Glomerular visceral epithelial cell (primary cell): Measurements from ENCODE around the gene AQP12A.

Experiments used
- DNase-seq: peaks from one replicate; pipeline ENCODE4 v3.0.0-alpha.2; 2016; ENCODE audit errors: extremely low spot score

Gene AQP12A

DNA sequence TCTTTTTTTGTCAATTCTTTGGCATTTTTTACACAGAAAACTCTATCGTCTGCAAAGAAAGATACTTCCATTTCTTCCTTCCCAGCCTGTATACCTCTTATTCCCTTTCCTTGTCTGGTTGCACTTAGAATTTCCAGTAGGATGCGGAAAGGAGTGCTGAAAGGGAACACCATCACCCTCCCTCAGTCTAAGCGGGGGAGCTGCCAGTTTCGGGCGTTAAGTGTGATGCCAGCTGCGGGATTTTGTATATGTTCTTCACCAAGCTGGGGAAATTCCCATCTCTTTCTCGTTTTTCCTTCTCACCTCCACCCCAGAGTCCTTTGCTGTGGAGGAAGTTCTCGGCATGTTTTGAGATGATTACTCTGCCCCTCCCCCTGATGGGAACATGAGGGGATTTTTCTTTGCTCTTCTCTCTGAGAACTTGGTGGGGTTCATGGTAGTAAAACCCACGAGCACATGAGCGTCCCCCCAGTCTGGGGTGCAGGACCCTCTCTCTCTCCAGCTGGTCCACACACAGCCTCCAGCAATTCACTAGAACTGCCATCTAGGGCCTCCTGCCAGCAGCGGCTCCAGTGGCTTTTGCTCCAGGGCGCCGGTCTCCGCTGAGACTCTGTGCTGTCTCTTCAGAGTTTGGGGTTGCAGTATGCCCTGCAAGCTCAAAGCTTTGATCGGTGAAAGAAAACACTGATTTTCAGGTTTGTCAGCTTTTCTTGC is 15.5 kb downstream of the AQP12A start:
- DNase-seq, result no peak

DNA sequence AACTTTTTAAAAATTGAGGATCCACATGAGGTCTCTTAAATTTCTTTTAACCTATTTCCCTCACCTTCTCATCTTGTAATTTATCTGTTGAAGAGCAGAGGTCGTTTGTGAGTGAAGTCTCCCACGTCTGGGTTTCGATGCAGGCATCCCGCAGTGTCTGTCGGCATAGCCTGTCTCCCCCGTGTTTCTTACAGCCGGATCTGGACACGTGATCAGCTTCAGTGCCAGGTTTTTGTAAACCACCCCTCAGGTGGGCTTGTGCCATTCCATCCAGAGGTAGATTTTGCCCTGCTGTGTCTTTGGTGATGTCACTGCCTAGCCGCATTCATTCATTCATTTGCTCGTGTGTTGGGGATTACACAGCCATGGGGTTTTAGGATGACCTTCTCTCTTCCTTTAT is 16.2 kb downstream of the AQP12A start:
- DNase-seq, result no peak

DNA sequence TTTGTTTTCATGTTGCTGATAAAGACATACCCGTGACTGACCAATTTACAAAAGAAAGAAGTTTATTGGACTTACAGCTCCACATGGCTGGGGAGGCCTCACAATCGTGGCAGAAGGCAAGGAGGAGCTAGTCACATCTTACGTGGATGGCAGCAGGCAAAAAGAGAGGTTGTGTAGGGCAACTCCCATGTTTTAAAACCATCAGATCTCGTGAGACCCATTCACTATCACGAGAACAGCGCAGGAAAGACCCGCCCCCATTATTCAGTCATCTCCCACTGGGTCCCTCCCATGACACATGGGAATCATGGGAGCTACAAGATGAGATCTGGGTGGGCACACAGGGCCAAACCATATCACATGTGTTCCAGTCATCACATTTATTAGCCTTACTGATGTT is 16.8 kb downstream of the AQP12A start:
- DNase-seq, result no peak

DNA sequence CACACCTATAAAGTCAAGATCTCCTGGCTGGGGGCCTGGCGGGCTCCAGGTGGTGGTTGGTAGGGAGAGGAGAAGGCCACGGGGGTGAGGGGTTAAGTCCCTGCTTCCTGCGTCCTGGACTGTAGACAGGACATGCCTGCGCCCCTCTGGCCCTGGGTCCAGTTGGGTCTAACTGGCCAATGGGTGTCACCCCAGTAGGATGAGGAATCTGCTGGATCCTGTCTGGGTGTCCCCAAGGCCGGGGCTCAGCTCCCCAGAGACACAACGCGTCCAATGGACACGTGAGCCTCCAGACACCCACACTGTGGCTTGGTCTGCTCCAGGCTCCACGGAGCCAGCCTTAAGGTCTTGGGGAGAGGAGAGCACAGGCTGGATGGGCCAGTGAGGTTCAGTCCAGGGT is 19.6 kb downstream of the AQP12A start:
- DNase-seq, result no peak

DNA sequence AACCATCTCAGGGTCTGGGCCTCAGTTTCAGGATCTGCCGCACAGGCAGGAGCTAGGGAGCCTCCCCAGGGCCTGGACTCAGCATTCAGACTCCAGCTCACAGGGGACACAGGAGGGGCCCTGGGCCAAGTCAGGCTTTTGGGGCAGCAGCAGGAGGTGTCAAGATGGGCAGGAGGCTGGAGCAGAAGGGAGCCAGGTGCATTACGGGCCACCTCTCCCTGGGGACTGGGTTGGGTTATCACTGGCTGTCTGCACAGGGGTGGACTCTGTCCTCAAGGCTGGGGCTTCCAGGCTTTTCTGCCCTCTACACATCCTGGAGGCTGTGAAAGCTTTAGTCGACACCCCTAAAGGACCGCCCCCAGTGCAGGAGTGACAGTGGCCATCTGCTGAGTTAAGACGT is 20.0 kb downstream of the AQP12A start:
- DNase-seq, result no peak

DNA sequence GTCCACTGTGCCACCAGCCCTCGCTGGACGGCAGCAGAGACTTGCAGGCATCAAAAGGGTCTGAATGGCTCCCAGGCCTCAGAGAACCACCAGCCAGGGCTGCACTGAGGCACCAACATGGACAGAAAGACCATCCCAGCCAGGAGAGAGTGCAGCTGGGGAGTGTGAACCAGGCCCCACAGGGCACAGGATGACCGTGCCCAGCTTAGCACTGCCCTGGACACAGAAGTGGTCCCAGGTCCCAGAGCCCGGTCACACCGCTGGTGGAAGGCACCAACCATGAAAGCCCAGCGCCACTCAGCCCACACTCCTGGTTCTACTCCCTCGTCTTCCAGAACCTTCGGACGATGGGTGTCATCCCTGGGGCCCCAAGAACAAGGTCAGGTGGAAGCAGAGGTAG is 20.5 kb downstream of the AQP12A start:
- no peak for DNase-seq

DNA sequence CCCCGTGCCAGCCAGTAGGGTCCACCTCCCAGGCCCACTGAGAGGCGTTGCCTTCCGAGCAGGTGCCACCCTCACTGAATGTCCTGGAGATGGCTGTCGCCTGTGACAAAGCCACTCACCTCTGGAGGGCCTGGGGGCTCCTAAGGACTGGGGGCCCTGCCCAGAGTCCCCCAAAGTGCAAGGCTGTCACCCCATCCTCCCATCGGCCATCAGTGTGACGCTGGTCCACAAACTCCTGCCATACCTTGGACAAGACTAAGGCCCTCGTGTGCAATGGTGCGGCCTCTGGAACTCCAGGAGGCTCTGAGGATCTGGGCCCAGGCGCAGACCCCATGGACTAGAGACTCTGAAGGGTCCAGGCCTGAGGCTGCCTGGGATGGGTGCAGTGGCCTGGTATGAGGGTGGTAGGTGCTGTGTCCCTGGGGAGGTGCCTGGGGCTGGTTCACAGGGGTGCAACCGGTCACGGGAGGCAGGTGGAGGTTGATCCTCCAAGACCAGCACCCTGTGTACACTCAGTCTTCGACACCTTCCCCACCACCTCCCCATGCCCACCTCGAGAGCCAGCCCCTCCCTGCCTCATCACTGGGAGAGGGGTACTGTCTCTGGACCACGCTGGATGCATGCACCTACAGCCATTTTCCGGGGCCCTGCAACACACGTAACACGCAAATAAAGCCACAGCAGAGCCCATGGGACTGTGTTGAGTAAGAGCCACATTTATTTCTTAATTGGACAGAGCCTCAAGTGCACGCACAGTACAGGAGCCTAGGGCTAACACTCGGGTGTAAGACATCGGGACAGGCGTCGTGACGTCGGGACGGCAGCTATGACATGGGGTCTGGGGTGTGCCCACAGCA is 21.6 kb downstream of the AQP12A start:
- DNase-seq, result no peak

DNA sequence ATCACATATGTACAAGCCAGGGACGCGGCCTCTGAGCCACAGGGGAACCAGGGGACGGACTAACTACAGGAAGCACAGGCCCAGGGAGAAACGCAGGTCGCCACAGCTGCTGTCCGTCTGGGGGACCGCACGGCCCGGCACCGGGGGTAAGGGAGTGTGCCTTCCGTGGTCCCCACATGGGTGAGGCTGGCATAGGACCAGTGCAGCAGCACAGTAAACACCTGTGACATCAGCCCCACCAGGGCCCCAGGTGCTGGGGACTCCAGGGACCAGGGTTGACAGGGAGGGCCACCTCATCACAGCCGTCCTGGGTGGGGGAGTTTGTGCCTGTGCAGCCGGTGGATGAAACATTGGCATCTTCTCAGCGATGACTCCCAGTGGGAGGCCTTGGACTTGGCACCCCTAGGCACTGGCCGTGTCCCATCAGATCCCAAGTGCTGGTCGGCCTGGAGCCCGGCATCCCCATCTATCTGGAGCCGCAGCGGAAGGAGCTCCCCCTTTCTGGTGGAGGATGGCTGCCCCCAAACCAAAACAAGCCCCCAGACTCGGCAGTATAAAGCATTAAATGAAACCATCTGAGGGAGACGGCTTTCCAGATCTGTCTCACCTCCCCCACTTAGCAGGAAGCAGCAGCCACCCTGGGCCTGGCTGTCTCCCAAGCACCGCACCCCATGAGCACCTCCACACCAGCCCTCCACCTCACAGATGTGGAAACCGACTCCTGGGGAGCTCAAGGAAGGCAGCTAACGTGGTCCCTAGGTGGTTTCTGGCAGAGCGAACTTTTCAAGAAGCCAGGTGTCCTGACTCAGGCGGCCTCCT is 22.5 kb downstream of the AQP12A start:
- DNase-seq, result no peak

DNA sequence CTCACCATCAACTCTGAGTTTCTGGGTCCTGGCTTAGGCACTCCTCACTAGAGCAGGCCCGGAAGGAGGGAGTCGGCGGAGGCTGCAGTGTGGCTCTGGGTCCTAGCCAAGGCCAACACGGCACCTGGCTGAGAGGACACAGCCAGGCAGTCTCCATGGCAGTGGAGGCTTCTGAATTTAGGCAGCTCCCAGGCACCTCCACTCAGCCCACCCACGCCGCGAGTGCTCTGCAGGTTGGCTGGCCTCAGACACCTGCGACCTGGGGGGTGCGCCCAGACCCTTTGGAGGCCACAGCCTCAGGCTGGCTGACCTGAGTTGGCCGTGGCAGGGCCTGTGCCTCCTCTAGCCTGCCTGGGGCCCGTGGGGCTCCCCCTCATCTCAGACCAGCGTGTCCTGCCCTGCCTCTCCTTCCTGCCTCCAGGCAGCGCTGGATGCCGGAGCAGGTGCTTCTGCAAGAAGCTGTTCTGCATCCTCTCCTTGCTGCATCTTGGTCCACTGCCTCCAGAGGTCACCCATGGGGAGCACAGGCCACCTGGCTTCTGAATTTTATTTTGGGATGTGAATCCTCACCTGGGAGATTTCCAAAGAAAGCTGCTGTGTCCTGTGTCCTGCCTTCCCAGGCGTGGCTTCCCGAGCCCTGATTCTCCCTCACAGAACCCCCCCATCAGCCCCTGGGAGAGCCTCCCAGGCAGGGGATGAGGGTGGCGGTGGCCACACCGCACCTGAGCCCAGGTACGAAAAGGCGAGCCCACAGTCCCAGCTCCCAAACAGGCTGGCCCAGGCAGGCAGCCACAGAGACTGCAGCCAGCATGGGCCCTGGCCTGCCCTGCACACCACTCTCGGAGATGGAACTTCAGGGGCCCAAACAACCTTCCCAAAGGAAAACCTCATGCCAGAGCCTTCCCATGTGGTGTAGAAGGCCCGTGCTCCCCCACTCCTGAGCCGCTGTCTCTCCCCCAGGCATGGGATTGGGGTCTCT is 23.4 kb downstream of the AQP12A start:
- DNase-seq, result no peak

DNA sequence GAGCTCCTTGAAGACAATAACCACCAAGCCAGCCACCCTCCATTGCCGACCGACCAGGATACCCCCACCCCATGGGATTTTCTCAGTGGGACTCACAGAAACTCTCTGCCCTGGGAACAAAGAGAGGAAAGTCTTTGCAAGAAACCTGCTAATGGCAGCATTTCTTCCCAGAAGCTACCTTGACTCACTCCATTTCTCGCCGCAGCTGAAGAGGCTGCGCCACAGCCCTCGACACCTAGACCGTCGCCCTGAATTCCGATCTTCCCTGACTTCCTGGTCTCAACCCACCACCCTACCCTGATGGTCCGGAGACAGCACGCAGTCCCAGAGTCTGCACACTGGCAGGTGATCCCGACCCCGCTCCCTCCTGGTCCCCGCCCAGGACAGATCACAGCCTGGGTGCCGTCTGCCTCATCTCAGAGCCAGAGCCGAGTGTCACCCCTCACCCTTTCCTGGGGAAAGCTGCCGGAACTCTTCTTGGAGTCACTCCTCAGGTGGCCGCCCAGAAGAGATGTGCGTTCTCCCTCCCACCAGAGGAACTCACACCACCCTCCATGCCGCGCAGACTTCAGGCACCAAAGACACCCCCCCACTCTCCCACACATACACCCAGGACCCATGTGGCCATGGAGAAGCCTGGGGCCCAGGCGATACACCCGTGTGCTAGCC is 24.6 kb downstream of the AQP12A start:
- DNase-seq, result no peak

DNA sequence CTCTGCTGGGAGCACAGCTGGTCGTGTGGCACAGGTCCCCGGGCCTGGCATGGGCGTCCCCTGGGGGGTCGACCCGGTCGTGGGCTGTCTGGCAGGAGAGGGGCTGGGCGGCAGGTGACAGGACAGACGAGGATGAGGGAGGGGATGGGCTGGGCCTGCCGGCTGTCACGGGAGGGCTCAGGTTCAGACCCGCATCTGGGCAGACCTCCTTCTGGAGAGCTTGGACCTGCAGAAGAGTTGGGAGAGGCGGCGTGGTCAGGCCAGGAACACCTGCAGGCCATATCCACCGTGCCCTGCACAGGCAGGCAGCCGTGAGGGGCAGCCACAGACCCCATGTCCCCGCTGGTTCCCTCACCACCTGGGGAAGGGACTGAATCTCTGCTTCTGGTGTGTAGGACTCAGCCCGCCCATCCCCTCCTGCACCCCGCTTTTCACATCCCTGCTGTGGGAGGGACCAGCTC is 25.5 kb downstream of the AQP12A start:
- DNase-seq, result no peak

DNA sequence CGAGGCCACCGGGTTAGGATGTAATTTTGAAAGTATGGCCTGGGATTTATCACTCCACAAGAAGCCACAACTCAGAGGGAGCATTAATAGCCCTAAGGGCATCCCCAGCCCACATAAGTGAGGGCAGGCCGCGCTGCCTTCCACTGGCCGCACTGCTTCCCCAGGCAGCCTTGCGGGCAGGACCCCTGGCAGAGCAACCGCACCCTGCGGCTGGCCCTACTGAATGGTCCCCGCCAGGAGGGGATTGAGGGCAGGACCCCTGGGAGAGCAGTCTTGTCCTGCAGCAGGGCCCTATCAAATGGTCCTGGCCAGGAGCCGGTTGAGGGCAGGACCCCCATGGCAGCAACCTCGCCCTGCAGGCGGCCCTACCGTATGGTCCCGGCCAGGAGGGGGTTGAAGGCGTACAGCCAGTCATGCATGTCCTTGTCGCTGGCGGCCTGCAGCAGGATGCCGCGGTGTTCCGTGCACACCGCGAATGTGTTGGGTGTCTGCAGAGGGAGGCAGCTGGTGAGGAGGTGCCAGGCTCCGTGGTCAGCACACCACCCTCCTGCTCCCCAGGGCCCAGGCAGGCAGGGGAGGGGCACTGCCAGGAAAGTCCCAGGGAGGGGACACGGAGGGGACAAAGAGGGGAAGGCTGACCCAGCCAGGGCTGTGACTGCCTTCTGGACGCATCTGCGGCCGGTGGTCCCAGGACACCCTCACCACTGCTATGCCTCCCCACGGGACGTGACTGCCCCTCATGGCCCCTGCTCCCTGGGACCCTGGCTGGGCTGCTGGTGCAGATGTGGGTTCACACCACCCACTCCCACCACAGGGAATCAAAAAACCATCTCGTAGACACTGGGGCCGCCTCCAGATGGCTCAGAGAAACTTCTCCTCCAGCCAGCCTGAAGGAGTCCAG is 26.3 kb downstream of the AQP12A start:
- DNase-seq, result no peak

DNA sequence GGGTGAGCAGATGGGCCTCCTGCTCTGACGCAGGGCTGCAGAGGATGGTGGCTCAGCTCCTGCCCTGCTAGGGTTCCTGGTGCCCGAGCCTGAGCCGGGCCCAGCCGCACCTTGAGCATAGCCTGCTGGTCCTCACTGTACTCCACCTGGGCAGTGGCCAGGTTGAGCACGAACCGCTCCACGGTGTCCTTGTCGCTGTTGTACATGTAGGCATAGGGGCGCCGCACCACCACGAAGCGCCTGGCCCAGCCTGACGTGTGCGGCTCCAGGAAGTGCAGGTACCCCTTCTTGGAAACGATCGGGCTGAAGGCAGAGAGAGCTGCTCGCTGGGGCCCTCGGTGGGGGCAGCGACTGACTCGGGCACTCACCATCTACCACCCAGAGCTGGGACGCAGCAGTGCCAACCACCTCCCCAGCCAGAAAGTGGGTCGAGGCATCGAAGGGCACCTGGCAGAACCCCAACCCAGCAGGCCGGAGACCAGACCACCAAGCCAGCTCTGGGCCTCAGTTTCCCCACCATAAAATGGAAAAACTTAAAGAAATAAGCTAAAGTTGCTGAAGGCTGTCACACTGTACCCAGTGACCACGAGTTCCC is 27.3 kb downstream of the AQP12A start:
- DNase-seq, result no peak

DNA sequence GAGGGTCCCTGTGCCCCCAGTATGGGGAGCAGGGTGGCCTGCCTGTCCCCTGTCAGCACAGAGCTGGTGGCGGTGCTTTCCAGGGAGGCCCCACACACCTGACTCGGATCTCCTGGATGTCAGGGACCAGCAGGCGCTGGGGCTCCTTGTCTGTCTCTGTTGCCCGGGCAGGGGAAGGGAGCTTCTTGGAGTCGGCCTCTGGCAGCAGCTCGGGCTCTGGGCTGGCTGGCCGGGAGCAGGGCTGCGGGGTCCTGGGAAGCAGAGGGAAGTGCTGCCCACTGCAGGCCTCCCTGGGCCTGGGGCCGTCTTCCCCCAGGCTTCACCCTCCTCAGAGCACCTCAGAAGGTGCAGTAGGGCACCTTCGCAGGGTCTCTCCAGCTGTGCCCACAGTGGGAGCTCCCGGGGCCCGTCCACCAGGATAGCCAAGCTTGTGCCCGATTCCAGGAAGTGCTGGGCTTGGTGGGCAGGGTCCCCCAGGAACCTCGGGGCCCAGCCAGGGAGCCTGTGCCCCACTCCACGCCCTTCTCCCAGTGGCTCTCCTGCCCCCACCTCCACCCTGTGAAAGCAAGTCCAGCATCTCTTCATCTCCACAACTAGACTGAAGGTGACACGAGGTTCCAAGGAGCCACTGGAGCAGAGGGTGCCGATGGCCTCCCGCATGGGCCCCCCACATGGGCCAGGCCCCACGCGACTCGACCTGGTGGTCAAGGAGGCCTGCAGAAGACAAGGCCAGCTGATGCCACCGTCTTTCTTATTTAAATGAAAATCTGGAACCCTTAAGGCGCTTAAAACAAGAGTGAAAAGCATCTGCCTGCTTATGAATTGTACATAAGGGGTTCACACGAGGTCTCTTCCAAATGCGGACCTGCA is 28.2 kb downstream of the AQP12A start:
- no peak for DNase-seq

DNA sequence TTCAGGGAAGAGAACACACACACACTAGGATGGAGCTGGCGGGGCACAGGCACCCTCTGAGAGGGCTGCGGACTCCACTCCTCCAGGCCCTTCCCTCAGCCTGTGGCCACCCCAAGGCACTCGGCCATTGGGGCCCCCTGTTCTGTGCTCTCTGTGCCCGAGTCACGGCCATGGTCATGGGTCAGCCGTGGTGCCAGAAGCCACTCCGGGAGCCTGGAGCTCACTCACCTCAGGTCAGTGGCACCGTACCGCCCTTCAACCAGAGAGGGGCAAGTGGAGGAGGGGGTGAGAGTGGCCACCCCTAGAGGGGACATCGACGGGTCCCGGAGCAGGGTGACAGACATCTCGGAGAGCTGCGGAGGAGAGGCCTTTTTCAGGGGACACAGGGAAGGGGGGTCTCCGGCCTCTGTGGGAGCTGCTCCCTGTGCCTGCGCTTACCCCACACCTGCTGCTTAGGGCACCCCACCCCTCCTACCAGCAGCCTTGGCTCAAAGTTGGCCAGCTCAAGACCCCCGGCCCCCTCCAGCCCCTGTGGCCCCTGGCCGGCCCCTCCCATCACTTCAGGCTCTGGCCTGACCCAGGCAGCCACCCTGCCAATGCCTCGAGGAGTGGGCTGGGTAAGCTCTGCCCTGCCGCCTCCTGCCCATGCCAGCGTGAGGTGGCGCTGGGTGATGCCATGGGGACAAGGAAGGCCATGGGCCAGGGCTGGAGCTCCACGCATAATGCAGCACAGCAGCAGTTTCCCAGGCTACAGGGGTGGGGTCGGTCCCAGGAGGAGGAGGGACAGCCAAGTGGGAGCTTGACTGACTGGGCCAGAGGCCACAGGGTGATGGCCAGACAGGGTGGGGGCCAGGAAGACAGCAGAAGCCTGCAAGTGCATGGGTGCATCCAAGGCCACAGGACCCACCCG is 29.3 kb downstream of the AQP12A start:
- no peak for DNase-seq

DNA sequence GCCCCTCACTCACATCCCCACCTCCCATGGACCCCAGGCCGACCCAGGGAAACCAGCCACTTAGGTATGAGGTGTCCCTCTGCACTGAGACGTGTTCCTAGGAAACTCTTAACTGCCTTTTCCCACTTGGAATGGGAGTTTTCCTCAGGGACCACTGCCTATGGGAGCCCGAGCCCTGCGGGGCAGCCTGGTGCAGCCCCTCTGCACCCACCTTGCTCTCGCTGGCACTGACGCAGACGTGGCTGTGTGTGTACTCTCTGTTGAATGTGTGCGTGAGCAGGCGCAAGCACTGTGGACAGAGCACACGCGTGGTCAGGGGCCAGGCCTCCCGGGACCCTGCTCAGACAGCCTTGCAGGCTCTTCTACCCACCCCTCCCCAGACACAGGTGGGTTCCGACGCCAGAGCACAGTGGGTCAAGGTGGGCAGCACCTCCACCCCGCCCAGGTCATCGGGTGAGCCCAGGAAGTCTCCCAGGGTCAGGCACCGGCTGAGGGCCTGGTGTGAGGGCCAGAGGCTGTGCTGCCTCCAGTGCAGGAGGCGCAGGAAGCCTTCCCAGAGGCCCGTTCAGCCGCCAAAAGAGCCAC is 30.0 kb downstream of the AQP12A start:
- no peak for DNase-seq

DNA sequence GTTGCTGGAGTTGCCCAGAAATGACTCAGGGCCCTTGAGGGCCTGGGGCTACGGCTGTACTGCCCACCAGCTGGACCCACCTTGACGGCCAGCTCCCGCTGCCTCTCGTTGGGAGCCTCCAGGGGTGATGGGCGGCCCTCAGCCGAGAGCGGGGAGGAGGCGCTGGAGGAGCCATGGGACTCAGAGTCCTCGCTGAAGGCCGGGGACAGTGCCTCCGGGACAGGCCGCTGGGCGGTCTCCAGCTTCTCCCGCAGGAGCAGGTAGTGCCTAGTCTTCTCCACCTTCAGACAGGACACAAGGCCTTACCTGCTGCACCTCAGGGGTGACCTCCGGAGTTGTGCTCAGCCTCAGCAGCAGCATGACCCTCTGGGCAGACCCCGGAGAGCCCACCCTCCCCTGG is 30.7 kb downstream of the AQP12A start:
- DNase-seq, result no peak
